ENCODE results near the gene ZBTB20. TPM values are rescaled to one million over a fixed set of nuclear protein-coding genes. Genes with fewer than 3 reads are reported as not detected.

Gene ZBTB20
- total and polyA plus RNA-seq, 4 donors = 0.88 to 83.2 (median 20.4) TPM

DNA sequence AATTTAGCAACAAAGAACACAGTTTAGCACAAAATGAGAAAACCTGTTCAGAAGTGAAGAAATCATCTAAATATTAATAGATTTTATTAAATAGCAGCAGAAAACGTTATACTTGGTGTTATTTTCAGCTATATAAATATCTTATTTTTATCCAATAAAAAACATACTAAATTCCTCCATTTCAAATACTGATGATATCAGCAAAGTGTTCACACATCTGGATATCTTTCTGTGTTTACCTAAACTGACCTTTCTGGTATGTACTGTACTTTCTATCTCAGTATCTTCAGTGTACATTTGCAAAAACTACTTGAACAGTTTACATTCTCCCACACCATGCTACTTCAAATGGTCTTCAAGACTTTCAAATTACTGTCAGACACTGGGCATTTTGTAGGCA, 179.9 kb downstream of the ZBTB20 start:
- peaks cover 0 to 2% (median 0%) of the 10 kb centered on the region in 4 donors for H3K4me1 ChIP-seq (ENCODE audit: control insufficient read depth in 4 of 4, insufficient read depth in 4 of 4, low read length in 3 of 4)
- DNase-seq (ENCODE audit: low spot score) = no peak
- H3K27me3 ChIP-seq (ENCODE audit: control insufficient read depth in 4 of 4, insufficient read depth in 4 of 4, low read length in 3 of 4) = no peaks in the 10 kb centered on the region
- H3K9ac ChIP-seq (ENCODE audit: low read depth in 1 of 2, low read length in 2 of 2) = no peak overlapping the region
- no peaks in the 10 kb centered on the region for H3K9me3 ChIP-seq (ENCODE audit: control insufficient read depth in 4 of 4, low read length in 3 of 4)
- H3K27ac ChIP-seq (ENCODE audit: low read depth in 1 of 2, low read length in 2 of 2) = no peak overlapping the region
- no peak overlapping the region for H3K4me3 ChIP-seq (ENCODE audit: low read depth in 1 of 3, low read length in 3 of 3)
- WGBS = 67% methylated on average over 1 of the region's 1 CpG
- peaks cover 0 to 3% (median 0%) of the 10 kb centered on the region in 4 donors for H3K36me3 ChIP-seq (ENCODE audit: control insufficient read depth in 4 of 4, insufficient read depth in 3 of 4, low read depth in 1 of 4, low read length in 3 of 4)
- TF ChIP-seq JUND (IDR thresholded peaks at IDR 0.05) = no peak
- no peak for TF ChIP-seq HNF4G (IDR thresholded peaks at IDR 0.05)
- no peak for TF ChIP-seq HNF4A (conservative IDR thresholded peaks at IDR 0.05)
- TF ChIP-seq, protein P1, sequence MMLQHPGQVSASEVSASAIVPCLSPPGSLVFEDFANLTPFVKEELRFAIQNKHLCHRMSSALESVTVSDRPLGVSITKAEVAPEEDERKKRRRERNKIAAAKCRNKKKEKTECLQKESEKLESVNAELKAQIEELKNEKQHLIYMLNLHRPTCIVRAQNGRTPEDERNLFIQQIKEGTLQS (IDR thresholded peaks at IDR 0.05) = no peak
- no peak for TF ChIP-seq NR2F2 (IDR thresholded peaks at IDR 0.05)
- TF ChIP-seq FOXA2 (IDR thresholded peaks at IDR 0.05) = no peak
- TF ChIP-seq SP1 (IDR thresholded peaks at IDR 0.05) = no peak
- TF ChIP-seq RXRA (IDR thresholded peaks at IDR 0.05) = no peak
- TF ChIP-seq YY1 (IDR thresholded peaks at IDR 0.05) = no peak

DNA sequence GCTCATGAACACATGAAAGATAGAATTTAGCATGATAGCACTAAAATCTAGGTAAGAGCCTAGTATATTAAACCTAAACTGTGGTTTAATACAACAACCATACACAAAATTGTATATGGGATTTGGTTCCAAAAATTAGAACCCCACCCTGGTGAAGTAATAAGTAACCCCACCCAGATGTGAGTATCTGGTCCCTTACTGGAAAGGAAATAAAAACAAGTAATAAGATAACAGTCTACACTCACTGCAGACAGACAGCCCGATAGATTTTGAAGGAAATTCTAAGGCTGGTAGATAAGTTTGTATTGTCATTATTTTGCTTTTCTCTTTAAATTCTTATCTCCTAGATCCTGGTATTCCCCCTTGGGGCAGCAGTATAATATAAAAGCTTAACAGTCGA, 184.9 kb downstream of the ZBTB20 start:
- peaks cover 0 to 2% (median 0%) of the 10 kb centered on the region in 4 donors for H3K4me1 ChIP-seq (ENCODE audit: control insufficient read depth in 4 of 4, insufficient read depth in 4 of 4, low read length in 3 of 4)
- DNase-seq (ENCODE audit: low spot score) = no peak
- H3K4me3 ChIP-seq (ENCODE audit: low read depth in 1 of 3, low read length in 3 of 3) = no peak overlapping the region
- H3K9me3 ChIP-seq (ENCODE audit: control insufficient read depth in 4 of 4, low read length in 3 of 4) = no peaks in the 10 kb centered on the region
- TF ChIP-seq NR2F2 (IDR thresholded peaks at IDR 0.05) (no peak), HNF4G (IDR thresholded peaks at IDR 0.05) (no peak), HNF4A (conservative IDR thresholded peaks at IDR 0.05) (no peak), TAF1 (conservative IDR thresholded peaks at IDR 0.05) (no peak), RXRA (IDR thresholded peaks at IDR 0.05) (no peak), GABPA (IDR thresholded peaks at IDR 0.05 in 1 of 2, conservative IDR thresholded peaks at IDR 0.05 in 1 of 2) (no peak), YY1 (IDR thresholded peaks at IDR 0.05) (no peak), FOXA1 (IDR thresholded peaks at IDR 0.05) (no peak), SP1 (IDR thresholded peaks at IDR 0.05) (no peak)
- TF ChIP-seq, protein P2, sequence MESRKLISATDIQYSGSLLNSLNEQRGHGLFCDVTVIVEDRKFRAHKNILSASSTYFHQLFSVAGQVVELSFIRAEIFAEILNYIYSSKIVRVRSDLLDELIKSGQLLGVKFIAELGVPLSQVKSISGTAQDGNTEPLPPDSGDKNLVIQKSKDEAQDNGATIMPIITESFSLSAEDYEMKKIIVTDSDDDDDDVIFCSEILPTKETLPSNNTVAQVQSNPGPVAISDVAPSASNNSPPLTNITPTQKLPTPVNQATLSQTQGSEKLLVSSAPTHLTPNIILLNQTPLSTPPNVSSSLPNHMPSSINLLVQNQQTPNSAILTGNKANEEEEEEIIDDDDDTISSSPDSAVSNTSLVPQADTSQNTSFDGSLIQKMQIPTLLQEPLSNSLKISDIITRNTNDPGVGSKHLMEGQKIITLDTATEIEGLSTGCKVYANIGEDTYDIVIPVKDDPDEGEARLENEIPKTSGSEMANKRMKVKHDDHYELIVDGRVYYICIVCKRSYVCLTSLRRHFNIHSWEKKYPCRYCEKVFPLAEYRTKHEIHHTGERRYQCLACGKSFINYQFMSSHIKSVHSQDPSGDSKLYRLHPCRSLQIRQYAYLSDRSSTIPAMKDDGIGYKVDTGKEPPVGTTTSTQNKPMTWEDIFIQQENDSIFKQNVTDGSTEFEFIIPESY (IDR thresholded peaks at IDR 0.05) = no peak
- TF ChIP-seq, protein P3, sequence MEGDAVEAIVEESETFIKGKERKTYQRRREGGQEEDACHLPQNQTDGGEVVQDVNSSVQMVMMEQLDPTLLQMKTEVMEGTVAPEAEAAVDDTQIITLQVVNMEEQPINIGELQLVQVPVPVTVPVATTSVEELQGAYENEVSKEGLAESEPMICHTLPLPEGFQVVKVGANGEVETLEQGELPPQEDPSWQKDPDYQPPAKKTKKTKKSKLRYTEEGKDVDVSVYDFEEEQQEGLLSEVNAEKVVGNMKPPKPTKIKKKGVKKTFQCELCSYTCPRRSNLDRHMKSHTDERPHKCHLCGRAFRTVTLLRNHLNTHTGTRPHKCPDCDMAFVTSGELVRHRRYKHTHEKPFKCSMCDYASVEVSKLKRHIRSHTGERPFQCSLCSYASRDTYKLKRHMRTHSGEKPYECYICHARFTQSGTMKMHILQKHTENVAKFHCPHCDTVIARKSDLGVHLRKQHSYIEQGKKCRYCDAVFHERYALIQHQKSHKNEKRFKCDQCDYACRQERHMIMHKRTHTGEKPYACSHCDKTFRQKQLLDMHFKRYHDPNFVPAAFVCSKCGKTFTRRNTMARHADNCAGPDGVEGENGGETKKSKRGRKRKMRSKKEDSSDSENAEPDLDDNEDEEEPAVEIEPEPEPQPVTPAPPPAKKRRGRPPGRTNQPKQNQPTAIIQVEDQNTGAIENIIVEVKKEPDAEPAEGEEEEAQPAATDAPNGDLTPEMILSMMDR (IDR thresholded peaks at IDR 0.05; ENCODE audit: low read depth, low read length, missing input control) = no peak
- TF ChIP-seq, protein P1 (IDR thresholded peaks at IDR 0.05) = no peak
- TF ChIP-seq, protein P4, sequence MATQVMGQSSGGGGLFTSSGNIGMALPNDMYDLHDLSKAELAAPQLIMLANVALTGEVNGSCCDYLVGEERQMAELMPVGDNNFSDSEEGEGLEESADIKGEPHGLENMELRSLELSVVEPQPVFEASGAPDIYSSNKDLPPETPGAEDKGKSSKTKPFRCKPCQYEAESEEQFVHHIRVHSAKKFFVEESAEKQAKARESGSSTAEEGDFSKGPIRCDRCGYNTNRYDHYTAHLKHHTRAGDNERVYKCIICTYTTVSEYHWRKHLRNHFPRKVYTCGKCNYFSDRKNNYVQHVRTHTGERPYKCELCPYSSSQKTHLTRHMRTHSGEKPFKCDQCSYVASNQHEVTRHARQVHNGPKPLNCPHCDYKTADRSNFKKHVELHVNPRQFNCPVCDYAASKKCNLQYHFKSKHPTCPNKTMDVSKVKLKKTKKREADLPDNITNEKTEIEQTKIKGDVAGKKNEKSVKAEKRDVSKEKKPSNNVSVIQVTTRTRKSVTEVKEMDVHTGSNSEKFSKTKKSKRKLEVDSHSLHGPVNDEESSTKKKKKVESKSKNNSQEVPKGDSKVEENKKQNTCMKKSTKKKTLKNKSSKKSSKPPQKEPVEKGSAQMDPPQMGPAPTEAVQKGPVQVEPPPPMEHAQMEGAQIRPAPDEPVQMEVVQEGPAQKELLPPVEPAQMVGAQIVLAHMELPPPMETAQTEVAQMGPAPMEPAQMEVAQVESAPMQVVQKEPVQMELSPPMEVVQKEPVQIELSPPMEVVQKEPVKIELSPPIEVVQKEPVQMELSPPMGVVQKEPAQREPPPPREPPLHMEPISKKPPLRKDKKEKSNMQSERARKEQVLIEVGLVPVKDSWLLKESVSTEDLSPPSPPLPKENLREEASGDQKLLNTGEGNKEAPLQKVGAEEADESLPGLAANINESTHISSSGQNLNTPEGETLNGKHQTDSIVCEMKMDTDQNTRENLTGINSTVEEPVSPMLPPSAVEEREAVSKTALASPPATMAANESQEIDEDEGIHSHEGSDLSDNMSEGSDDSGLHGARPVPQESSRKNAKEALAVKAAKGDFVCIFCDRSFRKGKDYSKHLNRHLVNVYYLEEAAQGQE (IDR thresholded peaks at IDR 0.05) = no peak
- H3K9ac ChIP-seq (ENCODE audit: low read depth in 1 of 2, low read length in 2 of 2) = no peak overlapping the region
- no peak overlapping the region for H3K27ac ChIP-seq (ENCODE audit: low read depth in 1 of 2, low read length in 2 of 2)
- no peaks in the 10 kb centered on the region for H3K27me3 ChIP-seq (ENCODE audit: control insufficient read depth in 4 of 4, insufficient read depth in 4 of 4, low read length in 3 of 4)
- no peaks in the 10 kb centered on the region for H3K36me3 ChIP-seq (ENCODE audit: control insufficient read depth in 4 of 4, insufficient read depth in 3 of 4, low read depth in 1 of 4, low read length in 3 of 4)
- 78% methylated on average over 2 of the region's 2 CpGs for WGBS

All from liver (tissue), 9 donors.